Panc1 (cell line): ENCODE measurements around the gene GMPPA.

Experiments
- POLR2AphosphoS5 ChIP-seq: IDR thresholded peaks from 2 replicates; pipeline ENCODE4 v1.6.1; 2012; ENCODE audit warnings: mild to moderate bottlenecking, low read depth, low read length, moderate library complexity
- SIN3A ChIP-seq: IDR thresholded peaks from 2 replicates; pipeline ENCODE4 v1.6.1; 2012; ENCODE audit warnings: low read depth, mild to moderate bottlenecking, low read length, moderate library complexity, borderline replicate concordance; ENCODE audit not compliant: insufficient read depth
- TF ChIP-seq, protein P1 (sequence below): fragments of 450-650 bp; IDR thresholded peaks from 2 replicates; pipeline ENCODE4 v1.5.1; 2017; ENCODE audit warnings: mild to moderate bottlenecking

DNA sequence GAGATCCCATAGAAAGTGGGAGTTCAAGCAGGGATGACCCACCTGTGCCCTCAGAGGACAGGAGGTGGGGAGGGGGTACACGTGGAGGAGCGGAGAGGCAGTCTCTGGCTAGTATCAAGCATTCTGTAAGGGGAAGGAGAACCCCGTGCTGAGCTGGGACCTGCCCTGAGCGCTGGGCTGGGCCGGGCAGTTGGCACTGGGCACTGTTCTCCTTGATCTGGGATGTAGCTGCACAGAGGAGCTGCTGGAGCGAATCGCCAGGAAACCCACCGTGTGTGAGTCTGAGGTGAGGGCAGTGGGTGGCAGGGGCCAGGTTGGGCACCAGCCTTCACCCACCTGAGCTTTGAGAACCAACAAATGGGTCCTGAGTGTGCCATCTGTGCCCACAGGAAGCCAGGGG is 19.8 kb upstream of the GMPPA start:
- TF ChIP-seq POLR2AphosphoS5, result no peak
- TF ChIP-seq, protein P1, sequence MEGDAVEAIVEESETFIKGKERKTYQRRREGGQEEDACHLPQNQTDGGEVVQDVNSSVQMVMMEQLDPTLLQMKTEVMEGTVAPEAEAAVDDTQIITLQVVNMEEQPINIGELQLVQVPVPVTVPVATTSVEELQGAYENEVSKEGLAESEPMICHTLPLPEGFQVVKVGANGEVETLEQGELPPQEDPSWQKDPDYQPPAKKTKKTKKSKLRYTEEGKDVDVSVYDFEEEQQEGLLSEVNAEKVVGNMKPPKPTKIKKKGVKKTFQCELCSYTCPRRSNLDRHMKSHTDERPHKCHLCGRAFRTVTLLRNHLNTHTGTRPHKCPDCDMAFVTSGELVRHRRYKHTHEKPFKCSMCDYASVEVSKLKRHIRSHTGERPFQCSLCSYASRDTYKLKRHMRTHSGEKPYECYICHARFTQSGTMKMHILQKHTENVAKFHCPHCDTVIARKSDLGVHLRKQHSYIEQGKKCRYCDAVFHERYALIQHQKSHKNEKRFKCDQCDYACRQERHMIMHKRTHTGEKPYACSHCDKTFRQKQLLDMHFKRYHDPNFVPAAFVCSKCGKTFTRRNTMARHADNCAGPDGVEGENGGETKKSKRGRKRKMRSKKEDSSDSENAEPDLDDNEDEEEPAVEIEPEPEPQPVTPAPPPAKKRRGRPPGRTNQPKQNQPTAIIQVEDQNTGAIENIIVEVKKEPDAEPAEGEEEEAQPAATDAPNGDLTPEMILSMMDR, result no peak
- no peak for TF ChIP-seq SIN3A
